Gastrocnemius medialis (tissue), 4 donors: Measurements from ENCODE around the gene ABCB10.
"Not testable (repeated sequence)": the region's sequence is repeated elsewhere in the genome, so short reads cannot be mapped to it uniquely, and the experiment has no call there.

Experiments used
- POLR2A ChIP-seq, 2 donors: fragments of 450-650 bp; IDR thresholded peaks; one replicate each; pipeline ENCODE4 v1.6.1; 2017; ENCODE audit warnings: antibody characterized with exemption in 2 of 2, mild to moderate bottlenecking in 2 of 2, moderate library complexity in 2 of 2
- TF ChIP-seq, protein P1 (sequence below), 5 experiments: fragments of 450-650 bp in 3 of 5; fragments of 200-600 bp in 2 of 5; sonication (generic) in 2 of 5; IDR thresholded peaks in 4 of 5; conservative IDR thresholded peaks in 1 of 5; 1 replicate in 4 of 5; 2 replicates in 1 of 5; pipeline ENCODE4 v1.5.1; 2016 to 2019; ENCODE audit warnings: antibody characterized with exemption in 5 of 5, mild to moderate bottlenecking in 3 of 5, moderate library complexity in 3 of 5

DNA sequence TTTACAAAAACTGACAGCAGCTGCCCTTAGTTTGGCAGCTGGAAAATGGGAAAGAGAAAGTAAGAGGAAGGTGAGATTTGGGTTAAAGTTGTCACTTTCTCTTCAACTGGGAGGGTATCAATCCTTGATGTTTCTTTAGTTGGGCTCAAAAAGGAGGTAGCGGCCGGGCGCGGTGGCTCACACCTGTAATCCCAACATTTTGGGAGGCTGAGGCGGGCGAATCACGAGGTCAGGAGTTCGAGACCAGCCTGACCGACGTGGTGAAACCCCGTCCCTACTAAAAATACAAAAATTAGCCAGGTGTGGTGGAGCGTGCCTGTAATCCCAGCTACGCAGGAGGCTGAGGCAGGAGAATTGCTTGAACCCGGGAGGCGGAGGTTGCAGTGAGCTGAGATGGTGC, 1.6 kb upstream of the ABCB10 start:
- TF ChIP-seq, protein P1, sequence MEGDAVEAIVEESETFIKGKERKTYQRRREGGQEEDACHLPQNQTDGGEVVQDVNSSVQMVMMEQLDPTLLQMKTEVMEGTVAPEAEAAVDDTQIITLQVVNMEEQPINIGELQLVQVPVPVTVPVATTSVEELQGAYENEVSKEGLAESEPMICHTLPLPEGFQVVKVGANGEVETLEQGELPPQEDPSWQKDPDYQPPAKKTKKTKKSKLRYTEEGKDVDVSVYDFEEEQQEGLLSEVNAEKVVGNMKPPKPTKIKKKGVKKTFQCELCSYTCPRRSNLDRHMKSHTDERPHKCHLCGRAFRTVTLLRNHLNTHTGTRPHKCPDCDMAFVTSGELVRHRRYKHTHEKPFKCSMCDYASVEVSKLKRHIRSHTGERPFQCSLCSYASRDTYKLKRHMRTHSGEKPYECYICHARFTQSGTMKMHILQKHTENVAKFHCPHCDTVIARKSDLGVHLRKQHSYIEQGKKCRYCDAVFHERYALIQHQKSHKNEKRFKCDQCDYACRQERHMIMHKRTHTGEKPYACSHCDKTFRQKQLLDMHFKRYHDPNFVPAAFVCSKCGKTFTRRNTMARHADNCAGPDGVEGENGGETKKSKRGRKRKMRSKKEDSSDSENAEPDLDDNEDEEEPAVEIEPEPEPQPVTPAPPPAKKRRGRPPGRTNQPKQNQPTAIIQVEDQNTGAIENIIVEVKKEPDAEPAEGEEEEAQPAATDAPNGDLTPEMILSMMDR (IDR thresholded peaks at IDR 0.05 in 4 of 5, conservative IDR thresholded peaks at IDR 0.05 in 1 of 5): not testable (repeated sequence)
- TF ChIP-seq POLR2A (IDR thresholded peaks at IDR 0.05): not testable (repeated sequence)
